Embryonic facial prominence (tissue), 1 donor: Measurements from ENCODE around the gene PLCB1.
"Not testable (repeated sequence)": the region's sequence is repeated elsewhere in the genome, so short reads cannot be mapped to it uniquely, and the experiment has no call there.

Experiments
- DNase-seq: peaks from one replicate; pipeline ENCODE4 v3.0.0-alpha.2; 2016; ENCODE audit errors: extremely low spot score

Gene PLCB1

GRCh38 chr20:8834851-8835250, 702.8 kb downstream of the PLCB1 start:
- no peak for DNase-seq

GRCh38 chr20:8837396-8837795, 705.3 kb downstream of the PLCB1 start:
- DNase-seq, result no peak

- DNase-seq, result no peak
These were observed 710.5 kb downstream of the PLCB1 start for GRCh38 chr20:8842525-8842924.

GRCh38 chr20:8844179-8844578, 712.1 kb downstream of the PLCB1 start:
- no peak for DNase-seq

GRCh38 chr20:8849990-8850389, 717.9 kb downstream of the PLCB1 start:
- DNase-seq, result no peak

GRCh38 chr20:8851446-8851845, 719.4 kb downstream of the PLCB1 start:
- no peak for DNase-seq

GRCh38 chr20:8851919-8852318, 719.9 kb downstream of the PLCB1 start:
- DNase-seq, result not testable (repeated sequence)

- DNase-seq, result not testable (repeated sequence)
These were observed 721.1 kb downstream of the PLCB1 start for GRCh38 chr20:8853211-8853610.

GRCh38 chr20:8853805-8854338, 721.8 kb downstream of the PLCB1 start:
- peak; percentile 75 for DNase-seq

- no peak for DNase-seq
These were observed 722.5 kb downstream of the PLCB1 start for GRCh38 chr20:8854571-8854970.

- DNase-seq, result no peak
These were observed 723.2 kb downstream of the PLCB1 start for GRCh38 chr20:8855315-8855714.

- no peak for DNase-seq
These were observed 724.6 kb downstream of the PLCB1 start for GRCh38 chr20:8856668-8857067.

GRCh38 chr20:8858181-8858787, 726.2 kb downstream of the PLCB1 start:
- no peak for DNase-seq

- DNase-seq, result no peak
These were observed 728.0 kb downstream of the PLCB1 start for GRCh38 chr20:8860011-8860495.

- no peak for DNase-seq
These were observed 730.0 kb downstream of the PLCB1 start for GRCh38 chr20:8862092-8862491.

GRCh38 chr20:8865636-8866035, 733.6 kb downstream of the PLCB1 start:
- no peak for DNase-seq

- no peak for DNase-seq
These were observed 735.1 kb downstream of the PLCB1 start for GRCh38 chr20:8867038-8867740.

GRCh38 chr20:8870652-8871051, 738.6 kb downstream of the PLCB1 start:
- DNase-seq, result no peak

- no peak for DNase-seq
These were observed 742.4 kb downstream of the PLCB1 start for GRCh38 chr20:8874437-8874836.

- DNase-seq, result no peak
These were observed 743.5 kb downstream of the PLCB1 start for GRCh38 chr20:8875586-8875985.

- DNase-seq, result no peak
These were observed 744.3 kb downstream of the PLCB1 start for GRCh38 chr20:8876366-8876765.

GRCh38 chr20:8877294-8877693, 745.2 kb downstream of the PLCB1 start:
- DNase-seq, result no peak

- no peak for DNase-seq
These were observed 747.6 kb downstream of the PLCB1 start for GRCh38 chr20:8879669-8880068.
